Bone marrow (tissue), 2 donors: ENCODE data around the gene FCHO1.
"Not testable (repeated sequence)": the region's sequence is repeated elsewhere in the genome, so short reads cannot be mapped to it uniquely, and the experiment has no call there.

Source experiments
- DNase-seq, 2 donors: peaks; one replicate each; lab custom pipeline; 2025; lab: John Stamatoyannopoulos, UW

Gene FCHO1

DNA sequence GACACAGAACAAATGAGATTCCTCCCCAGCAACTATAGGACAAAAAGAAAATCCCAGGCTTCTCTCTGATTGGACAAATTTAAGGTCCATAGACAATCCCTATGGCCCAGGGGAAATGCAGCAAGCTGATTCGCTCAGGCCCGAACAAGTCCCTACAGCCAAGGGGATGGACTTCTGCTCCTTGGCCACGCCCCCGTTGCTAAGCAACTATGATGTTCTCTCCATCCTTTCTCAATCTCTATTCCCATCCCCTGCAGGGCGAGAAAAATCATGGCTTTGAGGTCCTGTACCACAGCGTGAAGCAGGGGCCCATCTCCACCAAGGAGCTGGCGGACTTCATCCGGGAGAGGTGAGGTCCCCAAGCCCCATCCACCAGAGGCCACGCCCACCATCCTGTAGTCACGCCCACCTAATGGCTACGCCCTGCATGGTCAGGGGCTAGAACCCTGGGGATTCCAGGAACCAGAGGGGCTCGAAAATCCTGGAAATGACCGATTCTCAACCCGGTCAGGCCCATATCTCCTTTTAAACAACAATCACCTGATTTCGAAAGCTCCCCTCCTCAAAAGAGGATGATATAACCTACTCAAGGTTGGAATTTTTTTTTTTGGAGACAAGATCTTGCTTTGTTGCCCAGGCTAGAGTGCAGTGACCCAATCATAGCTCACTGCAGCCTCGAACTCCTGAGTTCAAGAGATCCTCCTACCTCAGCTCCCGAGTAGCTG, 11.4 kb downstream of the FCHO1 start:
- DNase-seq, result no peak

DNA sequence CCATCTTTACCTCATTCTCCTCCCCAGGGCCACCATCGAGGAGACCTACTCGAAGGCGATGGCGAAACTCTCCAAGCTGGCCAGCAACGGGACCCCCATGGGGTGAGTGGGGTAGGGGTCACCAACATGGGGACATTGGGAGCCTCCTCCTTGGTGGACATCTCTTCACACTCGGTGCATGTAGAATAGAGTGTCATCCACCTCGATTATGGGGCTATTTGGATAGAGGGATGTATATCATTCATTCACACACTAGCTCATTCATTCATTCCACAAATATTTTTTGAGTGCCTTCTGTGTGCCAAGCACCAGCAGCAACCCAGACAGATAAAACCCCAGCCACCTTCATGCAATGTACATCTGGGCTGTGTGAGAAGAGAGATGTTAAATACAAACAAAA, 13.1 kb downstream of the FCHO1 start:
- DNase-seq, result no peak

DNA sequence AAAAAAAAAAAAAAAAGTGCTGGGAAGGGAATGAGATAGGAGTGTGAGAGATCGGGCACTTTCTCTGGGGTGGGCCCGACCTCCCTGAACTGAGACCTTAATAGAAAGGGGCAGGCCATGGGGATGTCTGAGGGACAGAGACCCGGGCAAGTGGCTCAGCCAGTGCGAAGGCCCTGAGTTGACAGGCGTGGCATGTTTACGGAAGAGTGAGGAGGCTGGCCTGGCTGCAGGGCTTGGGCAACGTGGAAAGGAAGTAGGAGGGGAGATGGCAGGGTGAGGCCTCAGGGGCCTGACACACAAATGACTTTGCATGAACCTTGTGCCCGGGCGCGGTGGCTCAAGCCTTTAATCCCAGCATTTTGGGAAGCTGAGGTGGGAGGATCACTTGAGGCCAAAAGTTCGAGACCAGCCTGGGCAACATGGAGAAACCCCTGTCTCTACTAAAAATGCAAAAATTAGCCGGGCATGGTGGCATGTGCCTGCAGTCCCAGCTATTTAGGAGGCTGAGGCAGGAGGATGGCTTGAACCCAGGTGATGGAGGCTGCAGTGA, 13.9 kb downstream of the FCHO1 start:
- DNase-seq, result peak; percentile 35 to 64

DNA sequence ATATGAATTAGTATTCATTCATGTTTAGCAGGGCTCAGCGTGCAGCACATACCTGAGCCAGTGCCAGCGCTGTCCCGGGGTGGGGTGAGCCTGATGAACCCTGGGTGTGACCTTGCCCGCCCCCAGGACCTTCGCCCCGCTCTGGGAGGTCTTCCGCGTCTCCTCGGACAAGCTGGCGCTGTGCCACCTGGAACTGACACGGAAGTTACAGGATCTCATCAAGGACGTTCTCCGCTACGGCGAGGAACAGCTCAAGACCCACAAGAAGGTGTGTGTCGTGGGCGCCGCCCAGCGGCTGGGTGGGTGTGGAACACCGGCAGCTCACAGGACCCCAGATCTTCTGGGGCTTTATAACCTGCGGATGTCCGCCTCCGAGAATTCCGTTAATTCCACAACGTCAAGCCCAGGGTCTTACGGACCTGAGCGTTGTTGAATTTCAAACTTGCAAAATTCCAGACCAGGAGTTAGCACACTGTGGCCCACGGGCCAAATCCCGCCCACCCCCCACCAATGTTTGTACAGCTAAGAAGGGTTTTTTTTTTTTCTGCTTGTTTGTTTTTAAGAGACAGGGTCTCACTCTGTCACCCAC, 15.4 kb downstream of the FCHO1 start:
- DNase-seq, result peak; percentile 4 to 50

DNA sequence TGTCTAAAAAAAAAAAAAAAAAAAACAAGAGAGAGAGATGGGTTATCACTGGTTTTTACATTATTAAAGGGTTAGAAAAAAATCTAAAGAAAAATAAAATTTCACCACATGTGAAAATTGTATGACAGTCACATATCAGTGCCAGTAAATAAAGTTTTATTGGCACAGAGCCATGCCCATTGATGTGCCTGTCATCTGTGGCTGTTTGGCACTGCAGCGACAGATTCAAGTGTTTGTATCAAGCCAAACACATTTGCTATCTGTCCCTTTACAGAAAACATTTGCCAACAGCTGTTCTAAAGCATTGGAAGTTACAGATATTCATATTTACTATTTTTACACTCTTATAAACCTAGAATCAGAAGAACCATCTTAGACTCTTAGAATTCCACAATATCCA, 16.3 kb downstream of the FCHO1 start:
- DNase-seq, result no peak

DNA sequence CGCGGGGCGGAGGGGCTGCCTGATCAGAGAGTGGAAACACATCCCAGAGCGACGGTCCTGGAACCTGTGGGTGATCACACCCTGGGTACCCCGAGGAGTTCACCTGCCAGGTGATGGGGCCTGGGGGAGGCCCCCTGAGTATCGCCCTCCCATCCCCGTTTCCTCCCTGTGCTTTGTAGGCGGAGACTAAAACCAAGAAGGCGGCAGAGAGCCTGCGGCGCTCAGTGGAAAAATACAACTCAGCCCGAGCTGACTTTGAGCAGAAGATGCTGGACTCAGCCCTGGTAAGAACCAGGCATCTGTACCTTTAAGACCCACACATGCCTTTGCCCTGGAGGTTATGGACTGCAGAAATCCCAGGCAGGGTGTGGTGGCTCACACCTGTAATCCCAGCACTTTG, 19.3 kb downstream of the FCHO1 start:
- no peak for DNase-seq

DNA sequence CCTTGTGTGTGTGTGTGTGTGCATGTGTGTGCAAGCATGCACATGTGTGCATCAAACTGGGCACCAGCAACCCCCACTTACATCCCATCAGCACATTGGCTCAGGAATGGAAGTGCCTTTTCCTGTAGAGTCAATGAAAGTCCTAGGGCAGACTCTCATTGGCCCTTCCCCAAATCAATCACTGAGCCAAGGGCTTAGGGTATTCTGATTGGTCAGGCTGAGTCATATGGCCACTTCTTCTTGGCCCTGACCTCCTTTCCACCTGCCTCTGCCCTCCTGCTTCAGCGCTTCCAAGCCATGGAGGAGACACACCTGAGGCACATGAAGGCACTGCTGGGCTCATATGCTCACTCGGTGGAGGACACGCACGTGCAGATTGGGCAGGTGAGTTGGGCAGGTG, 20.9 kb downstream of the FCHO1 start:
- no peak for DNase-seq

DNA sequence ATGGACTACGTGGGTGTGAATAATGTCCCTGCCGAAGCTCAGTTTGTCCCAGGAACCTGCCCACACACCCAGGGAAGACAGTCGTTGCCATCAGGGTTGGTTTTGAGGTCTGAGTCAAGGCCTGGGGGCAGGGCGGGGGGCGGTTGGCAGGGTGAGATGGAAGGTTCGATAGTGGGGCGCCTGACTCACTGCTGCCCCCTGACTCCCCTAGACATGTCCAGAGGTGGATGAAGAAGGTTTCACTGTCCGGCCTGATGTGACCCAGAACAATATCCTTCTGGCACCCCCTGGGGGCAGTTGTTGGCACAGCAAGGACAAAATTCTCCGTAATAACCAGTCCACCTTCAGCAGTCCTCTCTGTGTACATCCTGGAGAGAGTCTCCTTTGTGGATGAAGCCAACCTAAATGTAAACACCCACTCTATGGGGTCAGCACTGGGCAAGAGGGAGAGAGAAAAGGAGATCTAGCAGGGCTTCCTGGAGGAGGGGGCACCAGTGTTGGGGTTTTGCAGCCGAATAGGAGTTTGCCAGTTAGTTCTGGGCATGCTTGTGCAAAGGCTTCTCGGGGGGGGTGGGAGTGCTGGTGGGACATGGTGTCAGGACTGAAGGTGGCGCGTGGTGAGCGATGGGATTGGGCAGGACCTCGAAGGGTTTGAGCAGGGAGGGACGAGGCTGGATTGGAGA, 24.1 kb downstream of the FCHO1 start:
- DNase-seq, result peak in 1 of 2 donors; percentile 4

DNA sequence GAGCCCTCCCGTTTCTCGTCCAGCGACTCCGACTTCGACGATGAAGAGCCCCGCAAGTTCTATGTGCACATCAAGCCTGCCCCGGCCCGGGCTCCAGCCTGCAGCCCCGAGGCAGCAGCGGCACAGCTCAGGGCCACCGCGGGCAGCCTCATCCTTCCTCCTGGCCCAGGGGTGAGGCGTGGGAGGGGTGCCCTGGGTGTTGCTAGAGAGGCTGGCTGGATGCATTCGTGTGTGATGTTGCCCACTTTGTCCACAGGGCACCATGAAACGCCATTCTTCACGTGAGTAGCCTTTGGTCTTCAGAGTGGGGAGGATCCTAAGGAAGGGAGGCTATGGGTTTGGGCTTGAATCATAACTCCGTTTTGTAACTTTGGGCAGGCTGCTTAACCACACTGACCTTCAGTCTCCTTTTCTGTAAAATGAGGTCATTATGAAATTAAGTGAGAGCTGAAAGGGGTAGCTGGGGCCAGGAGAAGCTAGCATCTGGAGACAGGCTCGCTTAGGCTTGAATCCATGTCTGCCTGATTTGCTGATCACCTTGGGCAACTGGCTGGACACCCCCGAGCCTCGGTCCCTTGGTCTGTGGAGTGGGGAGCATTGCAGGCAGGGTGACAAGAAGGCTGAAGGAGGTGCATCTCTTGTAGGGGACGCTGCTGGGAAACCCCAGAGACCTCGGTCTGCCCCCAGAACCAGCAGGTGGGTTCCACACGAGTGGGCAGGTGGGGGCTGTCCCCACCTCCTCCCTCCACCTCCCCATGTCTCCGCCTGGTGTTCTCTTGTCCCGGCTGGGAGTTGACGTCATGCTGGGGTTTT, 24.9 kb downstream of the FCHO1 start:
- no peak for DNase-seq

DNA sequence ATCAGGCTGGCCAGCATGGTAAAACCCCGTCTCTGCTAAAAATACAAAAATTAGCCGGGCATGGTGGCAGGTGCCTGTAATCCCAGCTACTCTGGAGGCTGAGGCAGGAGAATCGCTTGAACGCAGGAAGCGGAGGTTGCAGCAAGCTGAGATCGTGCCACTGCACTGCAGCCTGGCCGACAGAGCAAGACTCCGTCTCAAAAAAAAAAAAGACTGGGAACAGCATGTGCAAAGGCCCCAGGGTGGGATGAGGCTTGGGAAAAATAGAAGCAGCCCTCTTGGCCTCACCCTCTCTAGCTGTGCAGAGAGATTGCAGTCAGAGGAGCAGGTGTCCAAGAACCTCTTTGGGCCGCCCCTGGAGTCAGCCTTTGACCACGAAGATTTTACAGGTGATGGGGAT, 26.6 kb downstream of the FCHO1 start:
- not testable (repeated sequence) for DNase-seq

DNA sequence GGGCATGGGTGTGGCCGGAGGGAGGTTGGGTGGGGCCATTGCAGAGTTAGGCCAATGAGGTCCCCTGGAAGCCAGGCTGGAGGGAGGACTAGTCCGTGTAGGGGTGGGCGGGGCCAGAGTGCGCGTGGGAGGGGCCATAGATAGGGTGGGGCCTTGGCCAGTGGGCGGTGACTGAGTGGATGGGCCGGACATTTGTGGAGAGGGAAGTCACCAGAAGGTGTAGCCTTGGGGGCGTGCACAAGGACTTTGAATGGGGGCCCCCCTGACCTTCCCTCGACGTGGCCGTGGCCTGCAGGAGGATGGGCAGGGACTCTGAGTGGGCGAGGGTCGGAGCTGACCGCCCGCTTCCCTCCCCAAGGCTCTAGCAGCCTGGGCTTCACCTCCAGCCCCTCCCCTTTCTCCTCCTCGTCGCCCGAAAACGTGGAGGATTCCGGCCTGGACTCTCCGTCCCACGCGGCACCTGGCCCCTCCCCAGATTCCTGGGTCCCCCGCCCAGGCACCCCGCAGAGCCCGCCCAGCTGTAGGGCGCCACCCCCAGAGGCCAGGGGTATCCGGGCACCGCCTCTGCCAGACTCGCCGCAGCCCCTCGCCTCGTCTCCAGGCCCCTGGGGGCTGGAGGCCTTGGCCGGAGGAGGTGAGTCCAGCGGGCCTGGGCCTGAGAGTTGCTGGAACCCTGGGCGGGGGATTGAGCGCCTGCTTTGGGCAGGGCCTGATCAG, 27.1 kb downstream of the FCHO1 start:
- no peak for DNase-seq

DNA sequence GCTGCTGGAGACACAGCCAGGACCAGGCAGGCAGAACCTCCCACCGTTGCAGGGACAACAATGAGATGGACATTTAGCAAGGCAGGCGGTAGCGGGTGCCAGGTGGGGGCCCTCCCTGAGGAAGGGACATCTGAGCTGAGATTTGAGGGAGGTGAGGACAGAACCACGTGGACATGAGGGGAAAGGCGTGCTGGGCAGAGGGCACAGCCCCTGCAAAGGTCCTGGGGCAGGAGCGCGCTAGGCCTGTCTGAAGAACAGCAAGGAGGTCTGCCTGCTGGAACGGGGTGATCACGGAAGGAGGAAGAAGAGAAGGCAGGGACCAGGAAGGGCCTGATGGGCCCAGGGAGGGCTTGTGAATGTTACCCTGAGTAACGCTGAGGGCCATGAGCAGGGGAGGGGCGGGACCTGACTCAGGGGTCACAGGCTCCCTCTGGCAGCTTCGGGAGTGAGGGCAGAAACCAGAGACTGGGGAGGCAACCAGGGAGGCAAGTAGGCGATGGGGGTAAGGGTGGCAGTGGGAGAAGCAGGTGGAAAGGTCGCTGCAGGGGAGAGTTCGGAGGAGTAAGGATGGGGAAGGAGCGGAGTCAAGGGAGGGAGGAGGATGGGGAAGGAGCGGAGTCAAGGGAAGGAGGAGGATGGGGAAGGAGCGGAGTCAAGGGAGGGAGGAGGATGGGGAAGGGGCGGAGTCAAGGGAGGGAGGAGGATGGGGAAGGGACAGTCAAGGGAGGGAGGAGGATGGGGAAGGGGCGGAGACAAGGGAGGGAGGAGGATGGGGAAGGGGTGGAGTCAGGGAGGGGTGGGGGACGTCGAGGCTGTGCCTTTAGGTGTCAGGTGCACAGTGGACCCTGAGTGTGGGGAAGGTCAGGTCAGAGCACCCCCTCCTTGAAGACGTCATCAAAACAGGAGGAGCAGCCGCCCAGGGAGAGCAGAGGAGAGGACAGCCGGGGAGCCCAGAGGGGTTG, 28.0 kb downstream of the FCHO1 start:
- DNase-seq, result peak in 1 of 2 donors; percentile 10

DNA sequence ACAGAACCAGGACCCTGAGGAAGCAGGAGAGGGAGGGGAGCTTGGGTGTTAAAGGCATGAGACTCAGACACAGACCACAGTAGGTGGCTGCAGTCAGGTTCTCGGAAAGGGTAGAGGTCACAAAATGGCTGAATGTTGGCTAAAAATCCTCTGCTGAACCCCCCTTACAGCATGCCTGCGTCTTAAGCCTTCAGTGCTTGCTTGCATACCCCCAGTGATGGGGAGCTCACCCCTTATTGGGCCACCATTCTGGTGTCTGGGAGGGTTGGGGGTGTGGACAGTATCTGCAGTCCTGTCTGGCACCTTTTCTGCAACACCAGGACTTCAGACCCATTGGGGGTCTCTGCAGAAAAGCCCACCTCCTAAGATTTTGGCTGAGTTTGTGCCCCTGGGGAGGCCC, 29.5 kb downstream of the FCHO1 start:
- no peak for DNase-seq

DNA sequence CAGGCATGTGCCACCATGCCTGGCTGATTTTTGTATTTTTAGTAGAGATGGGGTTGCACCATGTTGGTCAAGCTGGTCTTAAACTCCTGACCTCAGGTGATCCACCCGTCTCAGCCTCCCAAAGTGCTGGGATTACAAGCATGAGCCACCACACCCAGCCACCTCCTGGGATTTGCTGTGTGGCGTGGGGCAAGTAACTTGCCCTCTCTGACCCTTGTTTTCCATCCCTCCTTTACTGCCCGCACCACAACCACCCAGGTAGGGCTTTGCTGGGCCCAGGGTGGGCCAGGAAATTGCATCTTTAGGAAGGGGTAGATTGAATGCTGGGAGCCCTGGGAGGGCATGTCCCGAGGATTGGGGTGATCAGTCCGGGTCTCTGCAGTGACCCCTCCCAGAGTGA, 32.4 kb downstream of the FCHO1 start:
- not testable (repeated sequence) for DNase-seq

DNA sequence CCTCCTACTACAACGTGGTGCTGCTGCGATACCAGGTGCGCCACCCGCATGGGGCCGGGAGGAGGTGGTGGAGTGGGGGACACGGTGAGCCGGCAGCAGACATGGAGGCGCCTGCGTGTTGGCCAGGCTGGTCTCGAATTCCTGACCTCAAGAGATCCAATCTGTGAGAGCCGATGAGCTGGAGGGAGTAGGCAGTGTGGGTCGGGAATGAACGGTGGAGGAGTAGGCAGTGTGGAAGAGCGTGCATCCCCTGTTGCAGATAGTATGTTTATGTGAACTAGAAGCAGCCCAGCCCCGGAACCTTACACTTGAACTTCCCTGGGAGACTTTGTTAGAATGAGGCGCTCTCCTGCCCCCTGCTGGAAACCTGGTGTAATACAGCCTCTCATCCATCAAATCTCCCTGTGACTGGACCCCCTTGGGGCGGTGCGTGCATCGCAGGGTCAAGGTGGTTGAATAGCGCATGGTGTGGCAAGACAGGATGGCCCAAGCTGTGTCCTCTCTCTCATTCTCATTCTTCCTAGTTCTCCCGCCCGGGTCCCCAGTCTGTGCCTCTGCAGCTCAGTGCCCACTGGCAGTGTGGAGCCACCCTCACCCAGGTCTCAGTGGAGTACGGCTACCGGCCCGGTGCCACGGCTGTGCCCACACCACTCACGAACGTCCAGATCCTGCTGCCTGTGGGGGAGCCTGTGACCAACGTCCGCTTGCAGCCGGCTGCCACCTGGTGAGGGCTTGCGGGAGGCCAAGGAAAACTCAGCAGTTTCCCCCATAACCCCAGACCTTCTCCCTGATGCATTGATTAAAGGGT, 33.1 kb downstream of the FCHO1 start:
- DNase-seq, result peak; percentile 41 to 45

DNA sequence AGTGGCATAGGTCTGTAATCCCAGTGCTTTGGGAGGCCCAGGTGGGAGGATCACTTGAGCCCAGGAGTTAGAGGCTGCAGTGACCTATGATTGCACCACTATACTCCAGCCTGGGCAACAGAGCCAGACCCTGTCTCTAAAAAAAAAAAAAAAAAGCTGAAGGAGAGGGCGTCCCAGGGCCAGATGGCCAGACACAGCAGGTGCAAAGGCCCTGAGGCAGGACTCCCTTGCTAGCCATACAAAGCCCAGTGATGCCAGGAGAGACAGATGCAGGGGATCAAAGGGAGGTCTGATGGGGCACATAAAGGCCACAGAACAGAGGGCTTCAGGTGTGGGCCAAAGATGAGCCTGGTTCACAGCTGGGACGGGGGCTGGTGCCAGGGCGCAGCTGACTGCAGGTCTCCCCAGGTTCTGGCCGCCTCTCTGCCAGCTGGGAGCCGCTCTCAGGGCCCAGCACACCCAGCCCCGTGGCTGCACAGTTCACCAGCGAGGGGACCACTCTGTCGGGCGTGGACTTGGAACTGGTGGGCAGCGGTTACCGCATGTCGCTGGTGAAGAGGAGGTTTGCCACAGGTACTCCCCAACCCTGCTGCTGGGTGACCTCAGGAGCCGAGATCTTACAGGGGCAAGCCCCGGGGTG, 36.1 kb downstream of the FCHO1 start:
- DNase-seq, result no peak

DNA sequence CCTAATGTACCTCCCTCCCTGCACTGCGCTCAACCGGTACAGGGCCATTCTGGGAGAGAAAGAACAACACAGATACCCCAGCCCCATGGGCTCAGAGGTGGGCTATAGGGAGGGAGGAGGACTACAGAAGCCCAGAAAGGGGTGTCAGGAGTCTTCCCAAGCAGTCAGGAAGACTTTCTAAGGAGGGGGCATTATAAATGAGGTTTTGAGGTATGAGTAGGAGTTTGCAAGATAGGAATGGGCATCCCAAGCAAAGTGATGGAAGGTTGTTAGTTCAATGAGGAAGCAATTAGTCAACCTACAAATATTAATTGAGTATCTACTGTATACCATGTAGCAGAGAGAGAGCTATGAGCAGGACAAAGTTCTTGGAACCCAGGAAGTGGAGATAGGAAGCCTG, 37.4 kb downstream of the FCHO1 start:
- DNase-seq, result no peak

DNA sequence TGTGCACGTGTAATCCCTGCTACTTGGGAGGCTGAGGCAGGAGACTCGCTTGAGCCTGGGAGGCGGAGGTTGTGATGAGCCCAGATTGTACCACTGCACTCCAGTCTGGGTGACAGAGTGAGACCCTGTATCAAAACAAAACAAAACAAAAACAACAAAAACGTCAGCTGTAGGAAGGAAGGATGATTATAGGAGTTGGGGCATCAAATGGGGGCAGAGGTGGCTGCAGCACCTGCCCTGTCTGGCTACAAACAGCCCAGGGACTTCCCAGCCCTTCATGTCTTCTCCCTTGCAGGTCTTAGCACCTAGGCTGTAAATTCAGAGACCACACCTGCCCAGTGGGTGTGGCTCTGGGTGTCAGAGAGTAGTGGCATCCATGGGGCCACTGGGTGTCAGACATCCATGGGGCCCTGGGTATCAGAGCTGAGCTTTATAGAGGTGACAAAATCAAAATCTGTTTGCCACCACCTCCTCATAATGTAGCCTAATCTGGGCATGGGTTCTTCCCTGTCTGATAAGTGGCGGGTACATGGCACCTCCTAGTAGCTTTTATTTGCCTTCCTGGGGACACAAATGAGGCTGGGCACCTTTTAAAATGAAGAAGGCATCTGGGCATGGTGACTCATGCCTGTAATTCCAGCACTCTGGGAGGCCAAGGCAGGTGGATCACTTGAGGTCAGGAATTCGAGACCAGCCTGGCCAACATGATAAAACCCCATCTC, 38.9 kb downstream of the FCHO1 start:
- DNase-seq, result no peak

DNA sequence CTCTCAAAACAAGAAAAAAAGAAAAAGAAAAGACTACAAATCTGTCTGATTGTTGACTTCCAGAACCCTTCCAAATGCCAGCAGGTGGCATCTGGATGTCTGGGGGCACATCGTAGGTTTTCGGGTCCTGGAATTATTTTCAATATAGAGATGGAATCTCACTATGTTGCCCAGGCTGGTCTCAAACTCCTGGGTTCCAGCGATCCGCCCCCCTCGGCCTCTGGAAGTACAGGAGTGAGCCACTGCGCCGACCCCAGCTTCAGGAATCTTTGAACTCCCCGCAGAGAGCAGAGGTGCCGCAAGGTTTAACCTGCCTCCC, 43.1 kb downstream of the FCHO1 start:
- no peak for DNase-seq
